ENCODE measurements around the gene NAALADL2.

DNA sequence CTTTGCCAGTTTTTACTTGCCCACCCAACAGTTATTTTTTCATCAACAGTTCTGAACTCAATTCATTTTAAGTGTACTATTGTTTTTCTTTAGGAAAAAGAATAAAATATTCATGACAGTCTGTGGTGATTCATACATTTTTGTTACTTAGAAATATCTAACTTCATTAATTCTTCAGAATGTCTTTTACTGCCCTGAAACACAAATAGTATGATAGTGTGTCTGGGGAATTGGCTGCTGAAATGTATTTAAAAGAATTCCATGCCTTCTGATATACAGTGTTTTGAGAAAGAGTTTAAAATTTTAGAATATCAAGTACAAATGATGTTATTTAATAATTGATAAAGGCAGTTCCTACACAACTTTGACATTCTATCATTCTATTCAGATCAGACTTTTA, 854.1 kb downstream of the NAALADL2 start:
- no peak for TF ChIP-seq EZH2 (IDR thresholded peaks at IDR 0.05; ENCODE audit: borderline replicate concordance, low read depth, low read length, severe bottlenecking)
- TF ChIP-seq, protein P1, sequence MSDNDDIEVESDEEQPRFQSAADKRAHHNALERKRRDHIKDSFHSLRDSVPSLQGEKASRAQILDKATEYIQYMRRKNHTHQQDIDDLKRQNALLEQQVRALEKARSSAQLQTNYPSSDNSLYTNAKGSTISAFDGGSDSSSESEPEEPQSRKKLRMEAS (IDR thresholded peaks at IDR 0.05; ENCODE audit: insufficient read depth, insufficient read length) = no peak
- TF ChIP-seq, protein P2, sequence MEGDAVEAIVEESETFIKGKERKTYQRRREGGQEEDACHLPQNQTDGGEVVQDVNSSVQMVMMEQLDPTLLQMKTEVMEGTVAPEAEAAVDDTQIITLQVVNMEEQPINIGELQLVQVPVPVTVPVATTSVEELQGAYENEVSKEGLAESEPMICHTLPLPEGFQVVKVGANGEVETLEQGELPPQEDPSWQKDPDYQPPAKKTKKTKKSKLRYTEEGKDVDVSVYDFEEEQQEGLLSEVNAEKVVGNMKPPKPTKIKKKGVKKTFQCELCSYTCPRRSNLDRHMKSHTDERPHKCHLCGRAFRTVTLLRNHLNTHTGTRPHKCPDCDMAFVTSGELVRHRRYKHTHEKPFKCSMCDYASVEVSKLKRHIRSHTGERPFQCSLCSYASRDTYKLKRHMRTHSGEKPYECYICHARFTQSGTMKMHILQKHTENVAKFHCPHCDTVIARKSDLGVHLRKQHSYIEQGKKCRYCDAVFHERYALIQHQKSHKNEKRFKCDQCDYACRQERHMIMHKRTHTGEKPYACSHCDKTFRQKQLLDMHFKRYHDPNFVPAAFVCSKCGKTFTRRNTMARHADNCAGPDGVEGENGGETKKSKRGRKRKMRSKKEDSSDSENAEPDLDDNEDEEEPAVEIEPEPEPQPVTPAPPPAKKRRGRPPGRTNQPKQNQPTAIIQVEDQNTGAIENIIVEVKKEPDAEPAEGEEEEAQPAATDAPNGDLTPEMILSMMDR (IDR thresholded peaks at IDR 0.05; ENCODE audit: extremely low read depth in 1 of 2, insufficient read depth in 1 of 2, low read depth in 1 of 2, low read length in 2 of 2) = no peak
- TF ChIP-seq POLR2A (IDR thresholded peaks at IDR 0.05; ENCODE audit: low read depth, low read length) = no peak
- no peak for TF ChIP-seq POLR2AphosphoS5 (IDR thresholded peaks at IDR 0.05; ENCODE audit: insufficient read depth, low read depth, low read length)

All from endothelial cell of umbilical vein (primary cell).